KMS-11 (cell line): Measurements from ENCODE around the gene MBLAC2.

ENCODE experiments used
- H2AFZ ChIP-seq: fragments of 200-600 bp; sonication (generic); 2 replicates; pipeline ENCODE4 v1.6.1; 2016; ENCODE audit warnings: antibody characterized with exemption, mixed run types, low read depth
- H3K27ac ChIP-seq: fragments of 200-600 bp; sonication (generic); 2 replicates; pipeline ENCODE4 v1.6.1; 2016; ENCODE audit warnings: mild to moderate bottlenecking, mixed run types
- H3K27me3 ChIP-seq: fragments of 200-600 bp; sonication (generic); 2 replicates; pipeline ENCODE4 v1.6.1; 2017; ENCODE audit warnings: mild to moderate bottlenecking, low read depth, mixed run types, moderate library complexity; ENCODE audit not compliant: insufficient read depth
- H3K36me3 ChIP-seq: fragments of 200-600 bp; sonication (generic); 2 replicates; pipeline ENCODE4 v1.6.1; 2017; ENCODE audit warnings: mild to moderate bottlenecking, mixed run types; ENCODE audit not compliant: insufficient read depth
- H3K4me1 ChIP-seq: fragments of 200-600 bp; sonication (generic); 2 replicates; pipeline ENCODE4 v1.6.1; 2016; ENCODE audit warnings: mild to moderate bottlenecking, low read depth, mixed run types; ENCODE audit not compliant: poor library complexity, severe bottlenecking
- H3K4me2 ChIP-seq: fragments of 200-600 bp; sonication (generic); 2 replicates; pipeline ENCODE4 v1.7.0; 2016; ENCODE audit warnings: mild to moderate bottlenecking, mixed run types
- H3K4me3 ChIP-seq: fragments of 200-600 bp; sonication (generic); IDR thresholded peaks from 2 replicates; pipeline ENCODE4 v1.6.1; 2017; ENCODE audit warnings: low read depth, low read length, mixed read lengths; ENCODE audit not compliant: insufficient read depth
- H3K79me2 ChIP-seq: fragments of 200-600 bp; sonication (generic); 2 replicates; pipeline ENCODE4 v1.6.1; 2016; ENCODE audit warnings: low read depth, mixed run types; ENCODE audit not compliant: insufficient read depth
- H3K9ac ChIP-seq: fragments of 200-600 bp; sonication (generic); 2 replicates; pipeline ENCODE4 v1.6.1; 2016; ENCODE audit warnings: mild to moderate bottlenecking, mixed run types
- H4K20me1 ChIP-seq: fragments of 200-600 bp; sonication (generic); 2 replicates; pipeline ENCODE4 v1.6.1; 2016; ENCODE audit warnings: mild to moderate bottlenecking, mixed run types; ENCODE audit not compliant: insufficient read depth
- CTCF ChIP-seq: fragments of 200-600 bp; sonication (generic); conservative IDR thresholded peaks from 2 replicates; pipeline ENCODE4 v1.6.1; 2017; ENCODE audit warnings: low read depth, mild to moderate bottlenecking, antibody characterized with exemption, low read length, moderate library complexity, mixed read lengths

MBLAC2 gene

GRCh38 chr5:90483206-90483605 lies 8.6 kb upstream of the MBLAC2 start:
- Histone ChIP-seq H3K4me3 (no peak overlapping the region), H3K79me2 (peaks cover 6% of the 10 kb centered on the region; the same call in 1 of the 2 replicates), H3K9ac (no peak overlapping the region), H2AFZ (no peak overlapping the region), H3K4me2 (no peak overlapping the region), H4K20me1 (no peaks in the 10 kb centered on the region), H3K27ac (no peak overlapping the region), H3K36me3 (no peaks in the 10 kb centered on the region; the same call in 1 of the 2 replicates), H3K27me3 (no peaks in the 10 kb centered on the region), H3K4me1 (peaks cover 23% of the 10 kb centered on the region)
- no peak for TF ChIP-seq CTCF

GRCh38 chr5:90480699-90481098 lies 6.1 kb upstream of the MBLAC2 start:
- TF ChIP-seq CTCF = no peak
- Histone ChIP-seq H3K36me3 (no peaks in the 10 kb centered on the region; the same call in 1 of the 2 replicates), H3K4me1 (peaks cover 44% of the 10 kb centered on the region), H2AFZ (no peak overlapping the region), H3K9ac (no peak overlapping the region), H3K79me2 (peaks cover 26% of the 10 kb centered on the region; the same call in 1 of the 2 replicates), H3K4me2 (no peak overlapping the region; the same call in 1 of the 2 replicates), H4K20me1 (no peaks in the 10 kb centered on the region), H3K27me3 (no peaks in the 10 kb centered on the region), H3K27ac (no peak overlapping the region), H3K4me3 (no peak overlapping the region)

GRCh38 chr5:90479611-90480385 lies 5.2 kb upstream of the MBLAC2 start:
- no peak overlapping the region for H2AFZ ChIP-seq
- no peak for TF ChIP-seq CTCF
- H3K79me2 ChIP-seq = peaks cover 29% of the 10 kb centered on the region; the same call in 1 of the 2 replicates
- no peak overlapping the region for H3K27ac ChIP-seq
- no peak overlapping the region for H3K4me2 ChIP-seq
- no peaks in the 10 kb centered on the region; the same call in 1 of the 2 replicates for H3K36me3 ChIP-seq
- peaks cover 47% of the 10 kb centered on the region for H3K4me1 ChIP-seq
- no peak overlapping the region for H3K9ac ChIP-seq
- no peaks in the 10 kb centered on the region for H3K27me3 ChIP-seq
- no peaks in the 10 kb centered on the region for H4K20me1 ChIP-seq
- no peak overlapping the region for H3K4me3 ChIP-seq

GRCh38 chr5:90477621-90478215 lies 3.1 kb upstream of the MBLAC2 start:
- H3K4me3 ChIP-seq = no peak overlapping the region
- H3K4me1 ChIP-seq = peaks cover 49% of the 10 kb centered on the region
- no peak overlapping the region for H2AFZ ChIP-seq
- peaks cover 40% of the 10 kb centered on the region for H3K79me2 ChIP-seq
- H3K9ac ChIP-seq = no peak overlapping the region
- no peaks in the 10 kb centered on the region; the same call in 1 of the 2 replicates for H3K36me3 ChIP-seq
- H3K4me2 ChIP-seq = no peak overlapping the region
- no peaks in the 10 kb centered on the region for H4K20me1 ChIP-seq
- no peak for TF ChIP-seq CTCF
- H3K27ac ChIP-seq = no peak overlapping the region
- no peaks in the 10 kb centered on the region for H3K27me3 ChIP-seq
